Nephron progenitor cell (in vitro differentiated cells): ENCODE measurements around the gene MPIG6B.

ENCODE experiments used
- DNase-seq: peaks from one replicate; pipeline ENCODE4 v3.0.0; 2021
- H3K27ac Mint-ChIP-seq: 2 replicates; pipeline ENCODE4 v1.8.0; 2021; ENCODE audit warnings: mild to moderate bottlenecking, moderate library complexity, mixed read lengths
- H3K27me3 Mint-ChIP-seq: 2 replicates; pipeline ENCODE4 v1.8.0; 2021; ENCODE audit warnings: mild to moderate bottlenecking, low read depth, mixed read lengths; ENCODE audit not compliant: poor library complexity
- H3K36me3 Mint-ChIP-seq: 2 replicates; pipeline ENCODE4 v1.8.0; 2021; ENCODE audit warnings: low read depth, mixed read lengths
- H3K4me1 Mint-ChIP-seq: 2 replicates; pipeline ENCODE4 v1.8.0; 2021; ENCODE audit warnings: mixed read lengths
- H3K4me3 Mint-ChIP-seq: 2 replicates; pipeline ENCODE4 v1.8.0; 2021; ENCODE audit warnings: mild to moderate bottlenecking, moderate library complexity, mixed read lengths
- H3K9me3 Mint-ChIP-seq: 2 replicates; pipeline ENCODE4 v1.8.0; 2021; ENCODE audit warnings: mild to moderate bottlenecking, moderate library complexity, mixed read lengths
- TF ChIP-seq, protein P1 (sequence below): fragments of 200-600 bp; sonication (generic); IDR thresholded peaks from 2 replicates; pipeline ENCODE4 v1.5.0; 2021; ENCODE audit warnings: antibody characterized with exemption

The MPIG6B gene

GRCh38 chr6:31741815-31742214 lies 18.6 kb downstream of the MPIG6B start:
- no peak for DNase-seq
- peaks cover 3% of the 10 kb centered on the region for H3K27me3 Mint-ChIP-seq
- no peak overlapping the region for H3K27ac Mint-ChIP-seq
- peaks cover 90% of the 10 kb centered on the region for H3K4me1 Mint-ChIP-seq
- H3K36me3 Mint-ChIP-seq: peaks cover 23% of the 10 kb centered on the region
- H3K9me3 Mint-ChIP-seq: no peaks in the 10 kb centered on the region
- peak overlapping the region; percentile 37 for H3K4me3 Mint-ChIP-seq
- TF ChIP-seq, protein P1, sequence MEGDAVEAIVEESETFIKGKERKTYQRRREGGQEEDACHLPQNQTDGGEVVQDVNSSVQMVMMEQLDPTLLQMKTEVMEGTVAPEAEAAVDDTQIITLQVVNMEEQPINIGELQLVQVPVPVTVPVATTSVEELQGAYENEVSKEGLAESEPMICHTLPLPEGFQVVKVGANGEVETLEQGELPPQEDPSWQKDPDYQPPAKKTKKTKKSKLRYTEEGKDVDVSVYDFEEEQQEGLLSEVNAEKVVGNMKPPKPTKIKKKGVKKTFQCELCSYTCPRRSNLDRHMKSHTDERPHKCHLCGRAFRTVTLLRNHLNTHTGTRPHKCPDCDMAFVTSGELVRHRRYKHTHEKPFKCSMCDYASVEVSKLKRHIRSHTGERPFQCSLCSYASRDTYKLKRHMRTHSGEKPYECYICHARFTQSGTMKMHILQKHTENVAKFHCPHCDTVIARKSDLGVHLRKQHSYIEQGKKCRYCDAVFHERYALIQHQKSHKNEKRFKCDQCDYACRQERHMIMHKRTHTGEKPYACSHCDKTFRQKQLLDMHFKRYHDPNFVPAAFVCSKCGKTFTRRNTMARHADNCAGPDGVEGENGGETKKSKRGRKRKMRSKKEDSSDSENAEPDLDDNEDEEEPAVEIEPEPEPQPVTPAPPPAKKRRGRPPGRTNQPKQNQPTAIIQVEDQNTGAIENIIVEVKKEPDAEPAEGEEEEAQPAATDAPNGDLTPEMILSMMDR: no peak

GRCh38 chr6:31742894-31743293 lies 19.7 kb downstream of the MPIG6B start:
- H3K27me3 Mint-ChIP-seq: peaks cover 3% of the 10 kb centered on the region
- DNase-seq: no peak
- H3K4me1 Mint-ChIP-seq: peaks cover 86% of the 10 kb centered on the region
- H3K27ac Mint-ChIP-seq: peak overlapping the region; percentile 87
- TF ChIP-seq, protein P1: no peak
- H3K4me3 Mint-ChIP-seq: no peak overlapping the region
- H3K36me3 Mint-ChIP-seq: peaks cover 30% of the 10 kb centered on the region
- H3K9me3 Mint-ChIP-seq: no peaks in the 10 kb centered on the region

- Mint-ChIP-seq H3K27me3 (peaks cover 3% of the 10 kb centered on the region), H3K4me1 (peaks cover 70% of the 10 kb centered on the region), H3K4me3 (peak overlapping the region; percentile 5), H3K9me3 (no peaks in the 10 kb centered on the region), H3K27ac (peak overlapping the region; percentile 84), H3K36me3 (peaks cover 30% of the 10 kb centered on the region)
- TF ChIP-seq, protein P1: no peak
- DNase-seq: no peak
These were observed 21.2 kb downstream of the MPIG6B start for GRCh38 chr6:31744422-31744821.

DNA sequence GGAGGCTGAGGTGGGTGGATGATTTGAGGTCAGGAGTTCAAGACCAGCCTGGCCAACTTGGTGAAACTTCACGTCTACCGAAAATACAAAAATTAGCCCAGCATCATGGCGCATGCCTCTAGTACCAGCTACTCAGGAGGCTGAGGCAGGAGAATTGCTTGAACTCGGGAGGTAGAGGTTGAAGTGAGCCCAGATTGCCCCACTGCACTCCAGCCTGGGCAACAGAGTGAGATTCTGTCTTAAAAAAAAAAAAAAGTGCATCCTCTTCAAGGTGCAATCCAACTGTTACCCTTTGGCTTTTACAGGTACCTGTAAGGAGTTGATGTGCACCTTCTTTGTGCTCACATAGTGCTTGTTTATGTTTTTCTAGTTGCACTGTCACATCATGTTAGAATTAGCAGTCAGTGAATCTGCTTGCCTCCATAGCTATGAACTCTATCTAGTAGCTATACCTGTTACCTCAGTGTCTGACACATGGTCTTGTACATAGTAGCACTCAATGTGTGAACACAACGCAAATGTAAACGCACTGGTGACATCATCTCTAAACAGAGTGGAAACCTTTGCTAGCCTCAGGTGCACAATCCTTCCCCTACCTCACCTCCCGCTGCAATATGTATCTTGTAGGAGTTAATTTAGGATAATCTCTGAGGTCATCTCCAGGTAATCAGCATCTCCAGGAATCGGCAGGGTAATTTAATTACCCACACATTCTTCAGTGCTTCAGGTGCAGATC lies 26.3 kb downstream of the MPIG6B start:
- Mint-ChIP-seq H3K4me1 (peaks cover 21% of the 10 kb centered on the region), H3K27me3 (no peaks in the 10 kb centered on the region), H3K36me3 (peaks cover 12% of the 10 kb centered on the region), H3K4me3 (no peak overlapping the region), H3K9me3 (no peaks in the 10 kb centered on the region), H3K27ac (peak overlapping the region; percentile 46)
- TF ChIP-seq, protein P1: no peak
- DNase-seq: no peak

DNA sequence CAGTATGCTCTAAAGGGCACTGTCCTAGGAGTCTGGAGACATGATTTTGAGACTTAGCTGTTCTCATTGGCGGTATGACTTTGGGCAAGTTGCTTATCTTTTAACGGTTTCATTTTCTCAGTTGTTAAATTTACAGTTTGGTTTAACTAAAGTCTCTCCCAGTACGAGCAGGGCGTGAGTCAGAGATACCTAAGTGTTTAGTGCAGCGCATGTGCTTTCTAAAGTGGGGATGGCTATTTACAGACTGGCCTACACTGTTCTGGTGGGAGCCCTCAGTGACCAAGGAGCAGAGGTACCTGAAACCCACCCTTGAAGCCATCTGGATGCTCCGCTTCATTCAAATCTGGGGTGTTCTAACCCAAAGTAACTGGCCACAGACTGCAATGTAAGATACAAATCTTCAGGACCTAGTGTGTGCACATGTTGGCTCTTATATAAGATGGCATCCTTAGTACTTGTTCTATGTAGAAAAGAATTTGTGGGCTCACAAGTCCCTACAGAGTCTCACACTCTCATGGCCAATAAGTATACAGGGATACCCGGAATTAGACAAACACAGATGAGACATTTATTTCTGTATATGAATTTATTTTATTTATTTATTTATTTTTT lies 27.3 kb downstream of the MPIG6B start:
- Mint-ChIP-seq H3K4me1 (peaks cover 10% of the 10 kb centered on the region), H3K4me3 (no peak overlapping the region), H3K27ac (no peak overlapping the region), H3K27me3 (no peaks in the 10 kb centered on the region), H3K9me3 (no peaks in the 10 kb centered on the region), H3K36me3 (peaks cover 12% of the 10 kb centered on the region)
- TF ChIP-seq, protein P1: no peak
- DNase-seq: no peak
